OCI-LY7 (cell line): ENCODE measurements around the gene GAPDHS. TPM values are rescaled to one million over a fixed set of nuclear protein-coding genes. Genes with fewer than 3 reads are reported as not detected.

Experiments used
- BruUV-seq: library from RNA; stranded (reverse); fragments of 400-500 nt; replicated peaks from 2 replicates; lab custom pipeline; 2021; lab: Mats Ljungman, UMichigan
- CTCF ChIA-PET: fragments of 300-600 bp; sonication (Branson Sonifier 250); formaldehyde crosslinking; loops from one replicate; lab custom pipeline; 2022; ENCODE audit warnings: antibody characterized with exemption; ENCODE audit not compliant: unreplicated experiment; lab: Charles Lee
- POLR2A ChIA-PET: fragments of 300-600 bp; sonication (Branson Sonifier 250); formaldehyde crosslinking; loops from one replicate; lab custom pipeline; 2022; ENCODE audit warnings: antibody characterized with exemption; lab: Charles Lee
- DNase-seq: peaks from one replicate; pipeline ENCODE4 v3.0.0-alpha.2; 2015; ENCODE audit warnings: low spot score
- H2AFZ ChIP-seq: fragments of 200-600 bp; sonication (generic), shearing (Covaris generic); 2 replicates; pipeline ENCODE4 v1.6.1; 2014; ENCODE audit warnings: mild to moderate bottlenecking, antibody characterized with exemption, low read length, moderate library complexity
- H3K27ac ChIP-seq: fragments of 200-600 bp; sonication (generic); 2 replicates; pipeline ENCODE4 v1.5.1; 2014; ENCODE audit warnings: mixed run types, low read depth, mild to moderate bottlenecking, moderate library complexity, low read length, inconsistent platforms; ENCODE audit not compliant: poor library complexity, severe bottlenecking
- H3K36me3 ChIP-seq: fragments of 200-600 bp; sonication (generic); 2 replicates; pipeline ENCODE4 v1.6.1; 2014; ENCODE audit warnings: mild to moderate bottlenecking, antibody characterized with exemption, low read length, moderate library complexity, mixed read lengths; ENCODE audit not compliant: insufficient read depth
- H3K4me1 ChIP-seq: fragments of 200-600 bp; sonication (generic); 2 replicates; pipeline ENCODE4 v1.5.1; 2014; ENCODE audit warnings: mild to moderate bottlenecking, low read length; ENCODE audit not compliant: insufficient read depth, poor library complexity, severe bottlenecking
- H3K4me2 ChIP-seq: fragments of 200-600 bp; sonication (generic); 2 replicates; pipeline ENCODE4 v1.6.1; 2014; ENCODE audit warnings: mild to moderate bottlenecking, low read length
- H3K4me3 ChIP-seq: fragments of 200-600 bp; sonication (generic); 2 replicates; pipeline ENCODE4 v1.5.1; 2014; ENCODE audit warnings: mild to moderate bottlenecking, low read depth, low read length; ENCODE audit not compliant: poor library complexity, severe bottlenecking
- H3K79me2 ChIP-seq: fragments of 200-600 bp; sonication (generic); 2 replicates; pipeline ENCODE4 v1.6.1; 2016; ENCODE audit warnings: low read depth, mild to moderate bottlenecking, low read length, moderate library complexity, mixed read lengths; ENCODE audit not compliant: insufficient read depth
- H3K9me2 ChIP-seq: fragments of 200-600 bp; sonication (generic); 2 replicates; pipeline ENCODE4 v1.6.1; 2016; ENCODE audit warnings: mild to moderate bottlenecking, low read length, mixed read lengths; ENCODE audit not compliant: insufficient read depth
- H3K9me3 ChIP-seq: fragments of 200-600 bp; sonication (generic); 2 replicates; pipeline ENCODE4 v1.6.1; 2014; ENCODE audit warnings: mild to moderate bottlenecking, mixed run types, low read length, mixed read lengths
- H4K20me1 ChIP-seq: fragments of 200-600 bp; sonication (generic); 2 replicates; pipeline ENCODE4 v1.6.1; 2014; ENCODE audit warnings: mild to moderate bottlenecking, antibody characterized with exemption, low read length, moderate library complexity, mixed read lengths; ENCODE audit not compliant: insufficient read depth
- CTCF ChIP-seq: fragments of 200-600 bp; sonication (generic); conservative IDR thresholded peaks from 2 replicates; pipeline ENCODE4 v1.5.1; 2014; ENCODE audit warnings: mild to moderate bottlenecking, antibody characterized with exemption, low read length, moderate library complexity, mixed read lengths
- EZH2phosphoT487 ChIP-seq: fragments of 200-600 bp; sonication (generic); IDR thresholded peaks from 2 replicates; pipeline ENCODE4 v1.6.1; 2018; ENCODE audit warnings: low read depth, borderline replicate concordance, mild to moderate bottlenecking, mixed run types, antibody characterized with exemption, low read length, moderate library complexity, mixed read lengths
- intact Hi-C: fragments of 100-400 bp; cut with micrococcal nuclease; formaldehyde crosslinking; loops from one replicate; pipeline ENCODE4 v1.10.0; 2022; ENCODE audit not compliant: unreplicated experiment
- total RNA-seq, 2 experiments: library from RNA; depleted of rRNA in 1 of 2; stranded (reverse); fragments of >200 nt in 1 of 2; shearing (Covaris generic) in 1 of 2; gene quantifications; 2 replicates each; pipeline ENCODE4 v1.2.3, GENCODE V29; 2014 to 2022

Gene GAPDHS
- total RNA-seq, 2 experiments from 2014 or later = not detected

DNA sequence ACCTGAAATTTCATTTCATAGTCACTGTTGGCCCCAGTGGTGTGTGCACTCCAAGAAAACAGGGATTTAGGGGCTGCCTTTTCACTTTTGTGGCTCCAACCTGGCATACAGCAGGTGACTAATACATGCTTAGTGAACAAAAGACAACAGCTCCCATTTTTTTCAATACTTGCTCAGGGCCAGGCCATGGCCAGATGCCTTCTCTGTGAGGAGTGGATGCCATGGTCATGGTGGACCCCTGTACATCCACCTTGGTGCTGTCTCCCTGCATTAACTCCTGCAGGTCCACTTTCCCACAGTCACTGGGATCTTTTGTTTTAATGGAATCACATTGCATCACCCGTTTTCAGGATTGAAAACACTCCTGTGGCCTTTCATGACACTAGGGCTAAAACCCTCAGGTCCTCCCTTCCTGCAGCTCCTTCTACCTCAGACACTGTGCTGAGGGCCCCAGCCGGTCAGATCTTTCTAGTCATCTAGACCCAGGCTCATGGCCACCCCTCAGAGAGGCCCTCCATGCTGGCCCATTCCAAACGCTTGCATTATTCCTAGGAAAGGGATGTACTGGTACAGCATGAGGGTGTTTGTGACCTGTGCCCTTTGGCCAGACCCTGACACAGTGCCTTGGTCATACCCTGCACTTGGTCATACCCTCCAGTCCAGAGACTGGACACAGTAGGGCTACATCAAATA, 11.0 kb downstream of the GAPDHS start:
- Histone ChIP-seq H3K9me3 (no peaks in the 10 kb centered on the region), H4K20me1 (no peaks in the 10 kb centered on the region), H3K79me2 (peaks cover 17% of the 10 kb centered on the region; the same call in 1 of the 2 replicates), H3K4me3 (peak overlapping the region; percentile 80), H3K36me3 (no peaks in the 10 kb centered on the region; the same call in 1 of the 2 replicates), H3K9me2 (no peaks in the 10 kb centered on the region), H3K4me1 (peaks cover 33% of the 10 kb centered on the region), H3K27ac (no peak overlapping the region), H3K4me2 (peak overlapping the region; percentile 94), H2AFZ (no peak overlapping the region; the same call in 1 of the 2 replicates)
- ChIA-PET POLR2A (interaction anchor here (0.6 to 1.3 kb wide), 2 partner anchors 62 to 104 kb away, joined by 3 read pairs; partner anchors contain the start of gene COX6B1), CTCF (no interaction called here)
- TF ChIP-seq CTCF (no peak), EZH2phosphoT487 (no peak)
- no peak for DNase-seq
- intact Hi-C loops = no loop called here
- BruUV-seq = no TSS peak

GRCh38 chr19:35545001-35545854, 12.0 kb downstream of the GAPDHS start, which contains the start of gene TMEM147:
Gene TMEM147, plus strand, starts transcription at chr19:35545626. Its CDS starts 114 bp downstream, at chr19:35545740.
- Histone ChIP-seq H3K27ac (peak within 1 kb of the TSS; percentile 4), H3K4me2 (peak within 1 kb of the TSS; percentile 94), H3K79me2 (peaks cover 17% of the 10 kb centered on the region; the same call in 1 of the 2 replicates), H3K36me3 (no peaks in the 10 kb centered on the region; the same call in 1 of the 2 replicates), H3K9me2 (no peaks in the 10 kb centered on the region), H3K9me3 (no peaks in the 10 kb centered on the region), H3K4me1 (peaks cover 28% of the 10 kb centered on the region), H2AFZ (peak within 1 kb of the TSS; percentile 73), H3K4me3 (peak within 1 kb of the TSS; percentile 80), H4K20me1 (no peaks in the 10 kb centered on the region)
- ChIA-PET CTCF (no interaction called here), POLR2A (interaction anchor here (0.6 to 1.3 kb wide), 2 partner anchors 61 to 103 kb away, joined by 3 read pairs; partner anchors contain the start of gene COX6B1)
- BruUV-seq = TSS peak; percentile 80
- intact Hi-C loops = loop anchor here (1.0 to 5.0 kb wide), 3 partner anchors 67 to 147 kb away; partner anchors contain the start of genes COX6B1 and HAUS5
- DNase-seq = peak; percentile 92
- TF ChIP-seq EZH2phosphoT487 (no peak), CTCF (no peak)
